Measurements from ENCODE around the gene ATP13A1.

- no peak for TF ChIP-seq EZH2phosphoT487 (IDR thresholded peaks at IDR 0.05; ENCODE audit: borderline replicate concordance, low read depth, low read length)
- TF ChIP-seq CTCF (conservative IDR thresholded peaks at IDR 0.05; ENCODE audit: low read length): no peak
Measured at GRCh38 chr19:19619181-19619848, 44.2 kb downstream of the ATP13A1 start.
